A549 (cell line): Measurements from ENCODE around the gene KLK12. TPM values are rescaled to one million over a fixed set of nuclear protein-coding genes. Genes with fewer than 3 reads are reported as not detected.

Experiments
- ATAC-seq, 2 experiments: fragments of 200-7000 bp in 1 of 2; fragments of >200 bp in 1 of 2; cut with Nextera tagmentation in 1 of 2; cut with Tn5 transposase in 1 of 2; 3 replicates each; pipeline versions ENCODE4 v1.8.0 to v1.9.1; 2018 to 2020; ENCODE audit warnings: mild to moderate bottlenecking in 1 of 2, moderate library complexity in 1 of 2
- CTCF ChIA-PET: fragments of 300-600 bp; sonication (Branson Sonifier 250); formaldehyde crosslinking; extraction: SDS; loops from one replicate; lab custom pipeline; 2021; ENCODE audit warnings: antibody characterized with exemption, inconsistent platforms; lab: Yijun Ruan, JAX
- POLR2A ChIA-PET: fragments of 350-600 bp; formaldehyde crosslinking; extraction: SDS; loops from one replicate; lab custom pipeline; 2021; ENCODE audit warnings: antibody characterized with exemption, inconsistent platforms; lab: Yijun Ruan, JAX
- DNase-seq, 2 experiments: peaks; one replicate each; pipeline versions ENCODE4 v3.0.0 to v3.0.0-alpha.2; 2011 to 2016; ENCODE audit warnings: low read depth in 1 of 2, low spot score in 1 of 2
- FAIRE-seq: peaks from 2 replicates; lab custom pipeline; 2011; peaks lifted over from hg19 to GRCh38; lab: Jason Lieb, UNC
- H3K27ac ChIP-seq, 2 experiments: fragments of >200 bp; sonication (Bioruptor Twin); formaldehyde crosslinking; 3 replicates each; pipeline ENCODE4 v1.5.1; 2016 to 2017
- H3K4me1 ChIP-seq: fragments of >200 bp; sonication (Bioruptor Twin); formaldehyde crosslinking; 3 replicates; pipeline ENCODE4 v1.6.1; 2016
- H3K4me2 ChIP-seq: fragments of >200 bp; sonication (Bioruptor Twin); formaldehyde crosslinking; 3 replicates; pipeline ENCODE4 v1.6.1; 2016
- H3K4me3 ChIP-seq: fragments of >200 bp; sonication (Bioruptor Twin); formaldehyde crosslinking; 3 replicates; pipeline ENCODE4 v1.5.1; 2016
- H3K9me3 ChIP-seq: fragments of >200 bp; sonication (Bioruptor Twin); formaldehyde crosslinking; 3 replicates; pipeline ENCODE4 v1.6.1; 2016
- BHLHE40 ChIP-seq: IDR thresholded peaks from 2 replicates; pipeline ENCODE4 v1.6.1; 2012; ENCODE audit warnings: low read depth, low read length, inconsistent platforms
- CEBPB ChIP-seq, 2 experiments: fragments of >200 bp in 1 of 2; sonication (Bioruptor Twin) in 1 of 2; formaldehyde crosslinking in 1 of 2; IDR thresholded peaks; 2 replicates each; pipeline ENCODE4 v1.6.1; 2012 to 2016
- CHD2 ChIP-seq: fragments of 150-350 bp; IDR thresholded peaks from 2 replicates; pipeline ENCODE4 v1.6.1; 2014; ENCODE audit warnings: low read length; ENCODE audit not compliant: partially characterized antibody
- CHD4 ChIP-seq: fragments of 200-600 bp; sonication (generic); IDR thresholded peaks from 2 replicates; pipeline ENCODE4 v1.6.1; 2016; ENCODE audit warnings: antibody characterized with exemption, mild to moderate bottlenecking, borderline replicate concordance
- EHF ChIP-seq: fragments of 250-450 bp; sonication (Bioruptor Pico); IDR thresholded peaks from 2 replicates; pipeline ENCODE4 v1.5.0; 2020; ENCODE audit warnings: mild to moderate bottlenecking
- EP300 ChIP-seq, 2 experiments: fragments of >200 bp; sonication (Bioruptor Twin); formaldehyde crosslinking; IDR thresholded peaks; 2 replicates in 1 of 2; 3 replicates in 1 of 2; pipeline ENCODE4 v1.6.1; 2016 to 2017
- FOSB ChIP-seq: fragments of 250-450 bp; sonication (Bioruptor Pico); IDR thresholded peaks from 2 replicates; pipeline ENCODE4 v1.5.0; 2020; ENCODE audit warnings: mild to moderate bottlenecking, moderate library complexity
- FOSL2 ChIP-seq, 2 experiments: fragments of 450-650 bp in 1 of 2; fragments of >200 bp in 1 of 2; sonication (Bioruptor Twin) in 1 of 2; formaldehyde crosslinking; IDR thresholded peaks; 2 replicates each; pipeline versions ENCODE4 v1.5.0 to v1.6.1; 2016 to 2020; ENCODE audit warnings: mild to moderate bottlenecking in 1 of 2, moderate library complexity in 1 of 2
- FOXS1 ChIP-seq: fragments of 250-450 bp; sonication (Bioruptor Pico); IDR thresholded peaks from 2 replicates; pipeline ENCODE4 v1.5.0; 2020; ENCODE audit warnings: mild to moderate bottlenecking, moderate library complexity
- HDAC2 ChIP-seq: fragments of 200-600 bp; sonication (generic); IDR thresholded peaks from 2 replicates; pipeline ENCODE4 v1.6.1; 2016
- HOXA7 ChIP-seq: fragments of 250-450 bp; sonication (Bioruptor Pico); IDR thresholded peaks from 2 replicates; pipeline ENCODE4 v1.5.0; 2020; ENCODE audit warnings: mild to moderate bottlenecking, moderate library complexity
- HOXB5 ChIP-seq: fragments of 250-450 bp; sonication (Bioruptor Pico); IDR thresholded peaks from 2 replicates; pipeline ENCODE4 v1.5.0; 2020; ENCODE audit warnings: mild to moderate bottlenecking, moderate library complexity
- NR3C1 ChIP-seq: fragments of >200 bp; sonication (Bioruptor Twin); formaldehyde crosslinking; IDR thresholded peaks from 3 replicates; pipeline ENCODE4 v1.6.1; 2017
- POLR2A ChIP-seq: IDR thresholded peaks from 2 replicates; pipeline ENCODE4 v1.6.1; 2012; ENCODE audit warnings: mild to moderate bottlenecking, low read length
- RAD21 ChIP-seq, 2 experiments: fragments of >200 bp in 1 of 2; sonication (Bioruptor Twin) in 1 of 2; formaldehyde crosslinking in 1 of 2; IDR thresholded peaks in 1 of 2; conservative IDR thresholded peaks in 1 of 2; 2 replicates in 1 of 2; 3 replicates in 1 of 2; pipeline ENCODE4 v1.6.1; 2012 to 2018; ENCODE audit warnings: inconsistent platforms in 1 of 2
- RARB ChIP-seq: fragments of 250-450 bp; sonication (Bioruptor Pico); IDR thresholded peaks from 2 replicates; pipeline ENCODE4 v1.8.0; 2021; ENCODE audit warnings: mild to moderate bottlenecking, moderate library complexity
- RFX5 ChIP-seq: fragments of 450-650 bp; IDR thresholded peaks from 2 replicates; pipeline ENCODE4 v1.7.1; 2014; ENCODE audit warnings: antibody characterized with exemption, mild to moderate bottlenecking, moderate library complexity
- RNF2 ChIP-seq: fragments of 200-600 bp; sonication (generic); IDR thresholded peaks from 2 replicates; pipeline ENCODE4 v1.6.1; 2016; ENCODE audit warnings: low read depth, mild to moderate bottlenecking, antibody characterized with exemption, moderate library complexity, borderline replicate concordance
- TFCP2L1 ChIP-seq: fragments of 250-450 bp; sonication (Bioruptor Pico); IDR thresholded peaks from 2 replicates; pipeline ENCODE4 v1.5.0; 2021; ENCODE audit warnings: mild to moderate bottlenecking
- ZSCAN20 ChIP-seq: fragments of 250-450 bp; sonication (Bioruptor Pico); IDR thresholded peaks from 2 replicates; pipeline ENCODE4 v1.8.0; 2022; ENCODE audit warnings: mild to moderate bottlenecking, moderate library complexity
- WGBS: methylation state at CpG from one replicate; pipeline ENCODE4 v1.1.6; 2017; ENCODE audit errors: missing lambda C conversion rate; 5-methylcytosine and 5-hydroxymethylcytosine counted together
- polyA plus RNA-seq, 4 experiments: library from polyadenylated mRNA; depleted of rRNA in 3 of 4; stranded (reverse); fragments of >200 nt; fragmentation: RNase III in 1 of 4; extraction: RNeasy Plus Mini Kit Qiagen cat#74134 plus additional on column Dnase treatment in 1 of 4; gene quantifications; 2 replicates in 3 of 4; 3 replicates in 1 of 4; pipeline ENCODE4 v1.2.3, GENCODE V29; 2011 to 2017
- TF ChIP-seq, protein P1 (sequence below): fragments of 150-350 bp; IDR thresholded peaks from 2 replicates; pipeline ENCODE4 v1.6.1; 2014; ENCODE audit warnings: low read depth, mild to moderate bottlenecking, low read length

KLK12 gene
- polyA plus RNA-seq, 2 of the 4 experiments (the other 2 are of a cell fraction): not detected

DNA sequence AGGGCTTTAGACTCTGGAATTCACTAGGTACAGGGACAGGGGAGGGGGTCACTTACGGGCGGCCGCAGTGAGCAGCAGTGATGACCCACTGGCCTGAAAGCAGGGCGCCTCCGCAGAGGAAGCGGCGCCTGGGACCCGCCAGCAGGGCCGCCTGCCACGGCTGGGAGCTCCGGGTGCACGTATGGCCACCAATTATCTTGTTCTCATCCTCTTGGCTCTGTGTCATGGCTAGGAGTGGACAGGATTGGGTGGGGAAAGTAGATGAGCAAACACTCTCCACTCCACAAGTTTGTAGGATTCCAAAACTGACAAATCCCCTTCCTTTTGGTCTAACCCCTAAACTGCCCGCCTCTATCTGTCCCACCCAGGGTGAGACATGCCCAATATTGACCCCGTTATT is 46.7 kb upstream of the KLK12 start:
- DNase-seq (no peak), ATAC-seq (no peak), FAIRE-seq (no peak)
- CTCF ChIA-PET: interaction anchor here (0.9 to 3.3 kb wide), 4 partner anchors 13 to 65 kb away, joined by 3 to 17 read pairs (median 7); no protein-coding TSS in a partner anchor
- H3K9me3 ChIP-seq: no peaks in the 10 kb centered on the region
- H3K4me3 ChIP-seq: no peak overlapping the region
- H3K4me2 ChIP-seq: no peak overlapping the region
- POLR2A ChIA-PET: no interaction called here
- no peaks in the 10 kb centered on the region for H3K4me1 ChIP-seq
- WGBS: 60% methylated on average over 13 of the region's 14 CpGs
- H3K27ac ChIP-seq: no peak overlapping the region
- TF ChIP-seq FOSB (CRISPR knock-in tag) (no peak), HOXA7 (CRISPR knock-in tag) (no peak), NR3C1 (no peak), BHLHE40 (no peak), EHF (CRISPR knock-in tag) (no peak), RNF2 (no peak), CHD4 (no peak), POLR2A (no peak), EP300 (IDR thresholded peaks at IDR 0.05) (no peak)
- TF ChIP-seq, protein P1, sequence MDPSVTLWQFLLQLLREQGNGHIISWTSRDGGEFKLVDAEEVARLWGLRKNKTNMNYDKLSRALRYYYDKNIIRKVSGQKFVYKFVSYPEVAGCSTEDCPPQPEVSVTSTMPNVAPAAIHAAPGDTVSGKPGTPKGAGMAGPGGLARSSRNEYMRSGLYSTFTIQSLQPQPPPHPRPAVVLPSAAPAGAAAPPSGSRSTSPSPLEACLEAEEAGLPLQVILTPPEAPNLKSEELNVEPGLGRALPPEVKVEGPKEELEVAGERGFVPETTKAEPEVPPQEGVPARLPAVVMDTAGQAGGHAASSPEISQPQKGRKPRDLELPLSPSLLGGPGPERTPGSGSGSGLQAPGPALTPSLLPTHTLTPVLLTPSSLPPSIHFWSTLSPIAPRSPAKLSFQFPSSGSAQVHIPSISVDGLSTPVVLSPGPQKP: no peak

DNA sequence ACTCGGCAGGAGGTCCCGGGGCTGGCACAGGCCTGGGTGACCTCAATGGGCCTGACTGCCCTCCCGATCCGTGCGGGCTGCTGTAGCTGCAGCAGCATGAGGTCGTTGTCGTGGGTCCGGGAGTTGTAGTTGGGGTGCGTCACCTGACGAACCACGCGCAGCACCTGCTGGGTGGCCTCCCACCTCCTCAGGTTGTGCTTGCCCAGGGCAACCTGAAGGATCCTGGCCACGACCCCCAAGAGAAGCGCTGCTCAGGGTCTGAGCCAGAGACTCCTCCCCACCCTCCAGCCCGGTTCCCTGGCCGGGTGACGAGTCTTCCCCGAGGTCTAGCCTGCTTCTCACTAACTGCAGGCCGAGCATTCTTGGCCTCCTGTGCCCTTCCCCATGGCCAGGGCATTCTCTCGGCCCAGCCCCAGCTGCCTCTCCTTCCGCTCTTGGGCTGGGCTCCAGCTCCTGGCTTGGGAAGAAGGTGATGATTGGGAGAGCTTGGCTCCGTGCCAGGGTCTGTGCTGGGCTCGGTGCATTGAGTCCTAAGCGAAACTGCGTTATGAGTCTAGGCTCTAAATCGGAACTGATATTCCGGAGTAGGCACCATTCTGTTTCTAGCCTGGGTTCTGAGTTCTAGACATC is 44.8 kb upstream of the KLK12 start:
- FAIRE-seq: no peak
- POLR2A ChIA-PET: no interaction called here
- Histone ChIP-seq H3K4me3 (no peak overlapping the region), H3K27ac (no peak overlapping the region), H3K9me3 (peaks cover 6% of the 10 kb centered on the region; the same call in 2 of the 3 replicates), H3K4me1 (no peaks in the 10 kb centered on the region), H3K4me2 (no peak overlapping the region)
- 70% methylated on average over 25 of the region's 27 CpGs for WGBS
- CTCF ChIA-PET: interaction anchor here (0.7 to 3.3 kb wide), 3 partner anchors 15 to 158 kb away, joined by 3 to 17 read pairs (median 11); no protein-coding TSS in a partner anchor
- no peak for TF ChIP-seq BHLHE40
- no peak for ATAC-seq
- no peak for DNase-seq

DNA sequence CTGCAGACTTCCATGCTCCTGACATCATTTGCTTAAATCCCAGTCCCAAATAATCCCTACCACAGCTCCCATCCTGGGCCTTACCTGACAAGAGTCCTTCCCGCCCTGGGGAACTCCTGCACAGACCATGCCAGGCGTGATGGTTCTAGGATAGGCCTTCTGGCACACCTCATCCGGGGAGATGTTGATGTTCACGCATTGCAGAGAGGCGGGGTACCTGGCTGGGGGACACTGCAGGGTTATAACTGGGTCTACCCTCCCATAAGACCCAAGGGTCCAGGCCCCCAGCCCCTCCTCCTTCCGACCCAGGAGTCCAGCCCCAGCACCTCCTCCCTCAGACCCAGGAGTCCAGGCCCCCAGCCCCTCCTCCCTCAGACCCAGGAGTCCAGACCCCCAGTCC is 43.9 kb upstream of the KLK12 start:
- Histone ChIP-seq H3K27ac (no peak overlapping the region), H3K4me3 (no peak overlapping the region), H3K9me3 (peaks cover 14% of the 10 kb centered on the region), H3K4me2 (no peak overlapping the region), H3K4me1 (no peaks in the 10 kb centered on the region)
- WGBS: 85% methylated on average over 5 of the region's 6 CpGs
- no peak for DNase-seq
- FAIRE-seq: no peak
- TF ChIP-seq FOXS1 (no peak), HDAC2 (no peak), RARB (no peak), EP300 (IDR thresholded peaks at IDR 0.05) (no peak), FOSL2 (IDR thresholded peaks at IDR 0.05) (no peak), FOSL2 (CRISPR knock-in tag; IDR thresholded peaks at IDR 0.05) (no peak), CEBPB (IDR thresholded peaks at IDR 0.05) (no peak), CHD2 (no peak), RFX5 (no peak)
- POLR2A ChIA-PET: no interaction called here
- CTCF ChIA-PET: interaction anchor here (3.1 to 3.3 kb wide), 2 partner anchors 16 to 62 kb away, joined by 11 to 17 read pairs; no protein-coding TSS in a partner anchor
- no peak; a peak in 1 of 6 replicates for ATAC-seq

DNA sequence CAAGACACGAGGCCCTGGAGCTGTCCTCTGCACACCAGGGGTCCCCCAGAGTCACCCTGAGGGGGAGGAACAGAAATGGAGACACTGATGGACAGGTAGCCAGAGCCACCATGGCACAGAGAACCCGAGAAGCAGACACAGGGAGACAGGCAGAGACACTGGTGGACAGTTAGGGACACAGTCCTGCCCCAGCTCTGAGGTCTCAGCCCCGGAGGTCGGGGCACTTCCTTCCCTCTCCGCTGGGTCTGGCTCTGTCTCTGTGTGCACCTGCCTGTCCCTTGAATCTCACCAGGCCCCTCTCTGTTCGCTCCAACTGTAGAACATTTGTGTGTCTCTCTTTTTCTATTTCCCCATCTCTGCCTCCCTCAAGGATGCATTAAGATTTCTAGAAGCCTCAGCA is 43.3 kb upstream of the KLK12 start:
- Histone ChIP-seq H3K4me3 (no peak overlapping the region), H3K9me3 (peaks cover 20% of the 10 kb centered on the region)
- FAIRE-seq (no peak), ATAC-seq (peak; percentile 51 to 60; a peak in 5 of 6 replicates)
- POLR2A ChIA-PET: no interaction called here
- TF ChIP-seq ZSCAN20 (CRISPR knock-in tag) (no peak), RAD21 (conservative IDR thresholded peaks at IDR 0.05 in 1 of 2, IDR thresholded peaks at IDR 0.05 in 1 of 2) (no peak), HOXB5 (CRISPR knock-in tag) (no peak), CHD2 (no peak), TFCP2L1 (CRISPR knock-in tag) (no peak)
- TF ChIP-seq, all 56 proteins: peak for 0
- WGBS: 31% methylated on average over 6 of the region's 6 CpGs
- no peak for DNase-seq
- Histone ChIP-seq H3K4me2 (no peak overlapping the region), H3K4me1 (no peaks in the 10 kb centered on the region), H3K27ac (no peak overlapping the region)
- CTCF ChIA-PET: no interaction called here
